Measurements from ENCODE around the gene PLD6.
"Not testable (repeated sequence)": the region's sequence is repeated elsewhere in the genome, so short reads cannot be mapped to it uniquely, and the experiment has no call there.

Gene PLD6

DNA sequence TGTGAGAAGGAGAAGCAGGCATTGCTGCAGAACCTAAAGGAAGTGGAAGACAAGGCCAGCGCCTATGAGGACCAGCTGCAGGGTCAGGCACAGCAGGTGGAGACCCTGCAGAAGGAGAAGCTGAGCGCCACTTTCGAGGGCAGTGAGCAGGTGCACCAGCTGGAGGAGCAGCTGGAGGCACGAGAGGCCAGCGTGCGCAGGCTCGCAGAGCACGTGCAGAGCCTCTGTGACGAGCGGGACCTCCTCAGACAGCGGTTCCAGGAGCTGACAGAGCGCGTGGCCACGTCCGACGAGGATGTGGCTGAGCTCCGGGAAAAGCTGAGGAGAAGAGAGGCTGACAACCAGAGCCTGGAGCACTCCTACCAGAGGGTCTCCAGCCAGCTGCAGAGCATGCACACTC is 41.5 kb downstream of the PLD6 start:
- Mint-ChIP-seq H3K27ac (peak overlapping the region; percentile 90), H3K36me3 (peaks cover 88% of the 10 kb centered on the region), H3K4me3 (no peak overlapping the region), H3K9me3 (no peaks in the 10 kb centered on the region), H3K4me1 (peaks cover 28% of the 10 kb centered on the region)
- no peak for DNase-seq (ENCODE audit: low spot score in 2 of 2)
- ATAC-seq: no peak

DNA sequence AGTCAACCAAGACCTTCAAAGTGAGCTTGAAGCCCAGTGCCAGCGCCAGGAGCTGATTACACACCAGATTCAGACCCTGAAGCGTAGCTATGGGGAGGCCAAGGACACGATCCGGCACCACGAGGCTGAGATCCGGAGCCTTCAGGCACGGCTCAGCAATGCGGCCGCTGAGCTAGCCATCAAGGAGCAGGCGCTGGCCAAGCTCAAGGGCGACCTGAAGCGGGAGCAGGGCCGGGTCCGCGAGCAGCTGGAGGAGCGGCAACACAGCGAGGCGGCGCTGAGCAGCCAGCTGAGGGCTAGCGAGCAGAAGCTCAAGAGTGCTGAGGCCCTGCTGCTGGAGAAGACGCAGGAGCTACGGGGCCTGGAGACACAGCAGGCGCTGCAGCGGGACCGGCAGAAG is 42.0 kb downstream of the PLD6 start:
- peaks cover 91% of the 10 kb centered on the region for H3K36me3 Mint-ChIP-seq
- peak overlapping the region; percentile 93 for H3K27ac Mint-ChIP-seq
- DNase-seq (ENCODE audit: low spot score in 2 of 2) (no peak), ATAC-seq (no peak)
- H3K4me1 Mint-ChIP-seq: peaks cover 23% of the 10 kb centered on the region
- H3K4me3 Mint-ChIP-seq: no peak overlapping the region
- H3K9me3 Mint-ChIP-seq: no peaks in the 10 kb centered on the region

DNA sequence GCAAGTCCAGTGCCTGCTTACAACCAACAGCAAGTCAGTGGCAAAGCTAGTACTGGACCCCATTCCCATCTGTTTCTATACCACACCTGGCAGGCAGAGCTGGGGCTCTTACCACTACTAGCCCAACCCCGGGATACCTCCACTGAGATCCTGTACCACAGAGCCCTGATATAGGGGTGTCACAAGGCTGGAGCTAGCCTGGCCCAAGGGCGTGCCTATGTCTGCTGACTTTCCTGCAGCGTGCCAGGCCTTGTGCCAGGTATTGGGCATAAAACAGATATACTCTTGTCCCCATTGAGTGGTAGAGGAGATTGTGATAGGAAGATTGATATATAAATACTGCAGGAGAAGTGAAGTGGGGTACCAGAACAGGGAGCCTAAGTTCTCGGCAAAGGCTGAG is 44.4 kb downstream of the PLD6 start:
- Mint-ChIP-seq H3K4me3 (no peak overlapping the region), H3K4me1 (peaks cover 5% of the 10 kb centered on the region), H3K36me3 (peaks cover 93% of the 10 kb centered on the region), H3K9me3 (no peaks in the 10 kb centered on the region), H3K27ac (peak overlapping the region; percentile 93)
- DNase-seq (ENCODE audit: low spot score in 2 of 2) (no peak), ATAC-seq (no peak)

DNA sequence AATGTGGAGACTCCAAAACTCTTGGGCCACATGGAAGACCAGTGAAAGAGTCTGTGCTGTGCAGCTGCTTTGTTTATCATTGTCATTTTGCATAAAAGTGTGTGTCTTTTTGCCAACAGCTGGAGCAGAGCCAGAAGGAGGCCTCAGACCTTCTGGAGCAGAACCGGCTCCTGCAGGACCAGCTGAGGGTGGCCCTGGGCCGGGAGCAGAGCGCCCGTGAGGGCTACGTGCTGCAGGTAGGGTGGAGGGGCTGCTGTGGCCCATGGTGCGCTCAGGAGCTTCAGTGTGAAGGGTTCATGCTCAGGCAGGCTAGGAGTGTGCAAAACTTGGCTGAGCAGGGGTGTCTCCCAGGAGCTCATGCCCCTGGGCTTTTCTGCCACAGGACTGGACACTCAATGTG is 45.0 kb downstream of the PLD6 start:
- Mint-ChIP-seq H3K4me1 (peaks cover 5% of the 10 kb centered on the region), H3K36me3 (peaks cover 93% of the 10 kb centered on the region)

DNA sequence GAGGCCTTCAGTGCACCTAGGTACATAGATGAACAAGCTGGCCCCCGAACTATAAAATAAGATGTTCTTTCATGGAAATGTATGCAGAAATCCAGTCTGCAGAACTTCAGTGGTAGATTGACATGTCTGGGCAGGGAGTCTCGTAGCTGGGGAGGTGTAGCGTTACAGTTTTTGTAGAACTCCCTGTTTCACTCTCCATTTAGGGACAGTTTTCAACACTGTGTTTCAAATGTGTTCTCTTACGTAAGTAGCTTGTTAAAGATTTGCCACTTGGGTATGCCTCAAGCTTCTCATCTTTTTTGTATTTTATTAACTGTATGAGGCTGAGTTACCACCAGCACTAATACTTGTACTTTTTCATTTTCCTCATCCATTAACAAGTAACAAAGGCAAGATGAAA is 46.6 kb downstream of the PLD6 start:
- ATAC-seq (no peak), DNase-seq (ENCODE audit: low spot score in 2 of 2) (no peak)
- H3K4me1 Mint-ChIP-seq: peaks cover 6% of the 10 kb centered on the region
- peak overlapping the region; percentile 11 for H3K27ac Mint-ChIP-seq
- peaks cover 93% of the 10 kb centered on the region for H3K36me3 Mint-ChIP-seq
- H3K4me3 Mint-ChIP-seq: no peak overlapping the region
- no peaks in the 10 kb centered on the region for H3K9me3 Mint-ChIP-seq

More for the DNA sequence above, 45.0 kb downstream of the PLD6 start:
- DNase-seq (ENCODE audit: low spot score in 2 of 2): no peak
- no peak overlapping the region for H3K27ac Mint-ChIP-seq
- H3K4me3 Mint-ChIP-seq: no peak overlapping the region
- H3K9me3 Mint-ChIP-seq: no peaks in the 10 kb centered on the region
- no peak for ATAC-seq

DNA sequence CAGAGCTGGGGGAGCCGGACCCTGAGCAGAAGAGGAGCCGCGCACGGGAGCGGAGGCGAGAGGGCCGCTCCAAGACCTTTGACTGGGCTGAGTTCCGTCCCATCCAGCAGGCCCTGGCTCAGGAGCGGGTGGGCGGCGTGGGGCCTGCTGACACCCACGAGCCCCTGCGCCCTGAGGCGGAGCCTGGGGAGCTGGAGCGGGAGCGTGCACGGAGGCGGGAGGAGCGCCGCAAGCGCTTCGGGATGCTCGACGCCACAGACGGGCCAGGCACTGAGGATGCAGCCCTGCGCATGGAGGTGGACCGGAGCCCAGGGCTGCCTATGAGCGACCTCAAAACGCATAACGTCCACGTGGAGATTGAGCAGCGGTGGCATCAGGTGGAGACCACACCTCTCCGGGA is 47.6 kb downstream of the PLD6 start:
- not testable (repeated sequence) for DNase-seq (ENCODE audit: low spot score in 2 of 2)

DNA sequence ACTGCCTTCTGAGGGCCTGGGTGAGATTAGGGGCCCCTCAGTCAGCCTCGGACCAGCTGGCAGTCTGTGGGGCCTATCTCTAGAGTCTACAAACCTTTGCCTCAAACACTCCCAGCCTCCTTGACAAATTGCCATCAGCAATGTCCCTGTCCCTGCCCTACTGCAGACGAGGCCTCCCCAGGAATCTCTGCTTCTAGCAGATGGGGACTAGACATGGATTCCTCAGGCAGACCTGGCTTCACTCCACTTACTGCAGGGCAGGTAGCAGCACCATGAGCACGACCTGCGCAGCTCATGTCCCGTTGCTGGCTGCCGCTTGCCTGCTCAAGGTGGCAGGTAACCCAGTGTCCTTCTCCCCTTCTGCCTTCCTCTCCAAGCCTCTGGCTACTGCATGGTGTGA is 49.1 kb downstream of the PLD6 start:
- Mint-ChIP-seq H3K9me3 (no peaks in the 10 kb centered on the region), H3K27ac (peak overlapping the region; percentile 62), H3K36me3 (peaks cover 93% of the 10 kb centered on the region), H3K4me3 (no peak overlapping the region), H3K4me1 (peaks cover 30% of the 10 kb centered on the region)
- DNase-seq (ENCODE audit: low spot score in 2 of 2): no peak
- no peak for ATAC-seq

More for the DNA sequence above, 47.6 kb downstream of the PLD6 start:
- ATAC-seq, H3K4me3 Mint-ChIP-seq, H3K9me3 Mint-ChIP-seq: not testable (repeated sequence)
- H3K36me3 Mint-ChIP-seq: peaks cover 93% of the 10 kb centered on the region
- H3K4me1 Mint-ChIP-seq: peaks cover 15% of the 10 kb centered on the region
- H3K27ac Mint-ChIP-seq: peak overlapping the region; percentile 11

DNA sequence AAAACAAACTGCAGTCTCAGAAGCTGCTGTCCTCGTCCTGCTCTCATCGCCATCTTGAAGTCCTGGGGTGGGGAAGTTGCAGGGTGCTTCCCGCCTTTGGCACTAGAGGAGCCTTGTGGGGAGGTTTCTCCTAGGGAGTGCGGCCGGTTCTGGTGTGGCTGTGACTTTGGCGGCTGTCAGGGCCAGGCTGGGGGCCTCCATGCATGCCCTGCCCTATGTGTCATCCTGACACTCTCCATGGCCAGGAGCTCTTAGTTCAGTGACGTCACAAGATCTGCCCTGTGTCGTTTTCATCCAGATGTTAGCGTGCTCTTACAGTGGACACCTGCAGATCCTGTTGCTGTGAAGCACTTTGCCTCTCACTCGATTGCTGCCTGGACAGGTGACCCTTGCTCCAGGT is 49.6 kb downstream of the PLD6 start:
- no peak overlapping the region for H3K4me3 Mint-ChIP-seq
- ATAC-seq (no peak), DNase-seq (ENCODE audit: low spot score in 2 of 2) (no peak)
- H3K4me1 Mint-ChIP-seq: peaks cover 35% of the 10 kb centered on the region
- peaks cover 97% of the 10 kb centered on the region for H3K36me3 Mint-ChIP-seq
- peak overlapping the region; percentile 62 for H3K27ac Mint-ChIP-seq
- no peaks in the 10 kb centered on the region for H3K9me3 Mint-ChIP-seq

DNA sequence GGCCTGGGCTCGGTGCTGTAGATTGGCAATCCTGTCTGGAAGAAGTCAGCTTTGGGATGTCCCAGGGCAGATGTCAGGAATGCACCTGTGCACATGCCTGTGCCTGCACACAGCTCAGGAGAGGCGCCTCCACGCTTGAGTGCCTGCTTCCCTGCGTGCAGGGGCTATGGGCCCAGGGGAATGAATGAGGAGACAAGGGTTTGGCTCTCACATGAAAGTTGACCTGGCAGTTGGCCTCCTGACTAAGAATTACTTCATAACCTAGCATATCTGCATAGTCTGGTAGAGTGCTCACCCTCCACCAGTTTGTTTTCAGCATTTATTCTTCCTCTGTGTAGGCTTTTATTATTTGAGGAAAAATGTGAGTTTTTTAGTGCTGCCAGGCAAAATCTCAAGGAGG is 50.0 kb downstream of the PLD6 start:
- ATAC-seq (no peak), DNase-seq (ENCODE audit: low spot score in 2 of 2) (no peak)
- H3K4me1 Mint-ChIP-seq: peaks cover 39% of the 10 kb centered on the region
- peak overlapping the region; percentile 62 for H3K27ac Mint-ChIP-seq
- H3K4me3 Mint-ChIP-seq: no peak overlapping the region
- no peaks in the 10 kb centered on the region for H3K9me3 Mint-ChIP-seq
- H3K36me3 Mint-ChIP-seq: peaks cover 98% of the 10 kb centered on the region

DNA sequence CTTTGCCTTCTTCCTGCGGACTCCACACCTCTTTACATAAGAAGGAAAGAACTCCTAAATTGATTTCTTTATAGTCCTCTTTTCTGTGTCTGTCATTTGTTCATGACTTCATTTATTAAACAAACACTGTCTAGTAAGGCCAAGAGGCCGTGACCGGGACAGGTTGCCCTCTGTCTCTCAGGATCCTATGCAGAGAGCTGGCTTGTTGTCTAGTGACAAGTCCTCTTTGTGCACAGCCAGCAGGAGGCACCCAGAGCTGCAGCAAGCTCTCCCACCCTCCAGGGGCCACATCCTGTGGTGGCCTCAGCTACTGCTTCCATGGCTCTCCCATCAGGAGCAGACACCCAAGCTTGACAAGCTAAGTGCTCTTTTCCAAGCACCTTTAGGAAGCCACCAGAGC is 50.6 kb downstream of the PLD6 start:
- peaks cover 98% of the 10 kb centered on the region for H3K36me3 Mint-ChIP-seq
- H3K27ac Mint-ChIP-seq: peak overlapping the region; percentile 62

DNA sequence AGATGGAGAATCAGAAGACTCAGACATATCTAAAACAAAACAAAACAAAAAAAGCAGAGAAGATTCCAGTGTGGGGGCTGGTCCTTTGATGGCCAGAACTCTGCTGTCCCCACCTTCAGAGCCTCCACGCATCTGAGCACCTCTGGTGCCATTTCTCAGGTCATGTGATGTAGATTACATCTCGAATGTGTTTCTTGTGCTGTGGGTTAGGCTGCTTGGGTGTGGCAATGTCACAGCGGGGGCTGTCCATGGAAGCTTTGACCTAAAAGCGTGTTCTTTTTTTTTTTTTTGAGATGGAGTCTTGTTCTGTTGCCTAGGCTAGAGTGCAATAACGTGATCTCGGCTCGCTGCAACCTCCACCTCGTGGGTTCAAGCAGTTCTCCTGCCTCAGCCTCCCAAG is 51.2 kb downstream of the PLD6 start:
- Mint-ChIP-seq H3K9me3 (no peaks in the 10 kb centered on the region), H3K4me1 (peaks cover 49% of the 10 kb centered on the region), H3K27ac (peak overlapping the region; percentile 67), H3K36me3 (peaks cover 98% of the 10 kb centered on the region), H3K4me3 (peak overlapping the region; percentile 6)
- ATAC-seq (no peak), DNase-seq (ENCODE audit: low spot score in 2 of 2) (no peak)

More for the DNA sequence above, 50.6 kb downstream of the PLD6 start:
- ATAC-seq (no peak), DNase-seq (ENCODE audit: low spot score in 2 of 2) (no peak)
- H3K4me1 Mint-ChIP-seq: peaks cover 43% of the 10 kb centered on the region
- H3K4me3 Mint-ChIP-seq: no peak overlapping the region
- H3K9me3 Mint-ChIP-seq: no peaks in the 10 kb centered on the region

DNA sequence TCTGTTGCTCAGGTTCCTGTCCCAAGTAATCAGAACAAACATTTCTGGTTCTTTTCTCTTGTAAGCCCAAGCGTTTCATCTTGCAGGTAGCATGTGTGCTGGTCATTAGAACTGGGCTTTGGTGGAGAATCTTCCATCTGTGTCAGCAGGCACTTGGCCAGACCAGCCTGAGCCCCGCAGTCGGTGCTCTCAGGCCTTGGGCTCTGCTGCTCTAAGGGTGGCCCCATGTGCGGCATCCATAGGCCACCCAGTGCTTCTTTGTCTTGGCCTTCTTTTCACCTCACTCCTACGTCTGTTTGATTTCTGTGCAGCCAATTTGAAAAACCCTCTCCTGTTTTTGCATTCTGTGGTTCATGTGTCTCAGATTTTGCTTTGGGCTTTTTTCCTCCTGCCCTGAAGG is 51.6 kb downstream of the PLD6 start:
- Mint-ChIP-seq H3K4me3 (peak overlapping the region; percentile 6), H3K9me3 (no peaks in the 10 kb centered on the region), H3K36me3 (peaks cover 98% of the 10 kb centered on the region), H3K4me1 (peaks cover 52% of the 10 kb centered on the region), H3K27ac (peak overlapping the region; percentile 67)
- ATAC-seq (no peak), DNase-seq (ENCODE audit: low spot score in 2 of 2) (no peak)

DNA sequence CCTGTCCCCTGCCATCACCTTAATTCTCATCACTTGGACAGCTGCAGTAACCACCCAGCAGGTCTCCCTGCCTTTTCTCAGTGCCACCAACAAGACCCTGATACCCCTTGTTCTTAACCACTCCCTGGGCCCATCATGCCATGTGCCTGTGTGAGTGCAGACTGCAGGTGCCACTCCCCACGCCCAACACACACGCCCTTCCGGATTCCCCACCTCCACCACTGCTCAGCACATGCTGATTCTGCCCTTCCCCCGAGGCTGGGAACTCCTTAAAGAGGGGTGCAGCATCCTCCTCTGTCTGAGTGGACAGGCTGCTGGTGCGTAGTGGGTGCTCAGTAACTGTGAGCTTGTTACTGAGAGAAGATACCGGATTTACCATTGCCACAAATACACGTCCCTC is 52.4 kb downstream of the PLD6 start:
- DNase-seq (ENCODE audit: low spot score in 2 of 2): no peak
- no peak for ATAC-seq

DNA sequence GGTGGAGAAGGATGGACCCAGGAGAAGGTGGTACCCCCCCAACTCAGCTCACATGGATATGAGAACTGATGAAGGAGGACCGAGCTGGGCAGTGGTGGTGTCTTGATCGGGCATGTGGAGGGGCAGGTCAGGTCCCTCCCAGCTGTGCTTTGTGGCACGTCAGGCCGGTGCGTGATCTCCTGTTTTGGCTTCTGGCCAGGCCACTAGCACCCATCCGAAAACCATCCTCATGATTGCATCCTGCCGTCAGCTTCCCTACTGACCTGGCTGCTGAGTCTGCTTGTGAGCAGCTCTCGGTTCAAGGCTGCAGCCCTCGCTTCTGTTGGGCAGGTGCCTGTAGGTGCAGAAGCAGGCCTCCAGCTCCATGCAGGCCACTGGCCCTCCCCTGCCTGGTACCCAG is 53.1 kb downstream of the PLD6 start:
- Mint-ChIP-seq H3K36me3 (peaks cover 99% of the 10 kb centered on the region), H3K4me3 (peak overlapping the region; percentile 57), H3K9me3 (no peaks in the 10 kb centered on the region), H3K4me1 (peaks cover 52% of the 10 kb centered on the region), H3K27ac (peak overlapping the region; percentile 67)
- no peak for ATAC-seq
- no peak for DNase-seq (ENCODE audit: low spot score in 2 of 2)

More for the DNA sequence above, 52.4 kb downstream of the PLD6 start:
- peaks cover 52% of the 10 kb centered on the region for H3K4me1 Mint-ChIP-seq
- peak overlapping the region; percentile 67 for H3K27ac Mint-ChIP-seq
- H3K36me3 Mint-ChIP-seq: peaks cover 98% of the 10 kb centered on the region
- H3K9me3 Mint-ChIP-seq: no peaks in the 10 kb centered on the region
- H3K4me3 Mint-ChIP-seq: peak overlapping the region; percentile 57

DNA sequence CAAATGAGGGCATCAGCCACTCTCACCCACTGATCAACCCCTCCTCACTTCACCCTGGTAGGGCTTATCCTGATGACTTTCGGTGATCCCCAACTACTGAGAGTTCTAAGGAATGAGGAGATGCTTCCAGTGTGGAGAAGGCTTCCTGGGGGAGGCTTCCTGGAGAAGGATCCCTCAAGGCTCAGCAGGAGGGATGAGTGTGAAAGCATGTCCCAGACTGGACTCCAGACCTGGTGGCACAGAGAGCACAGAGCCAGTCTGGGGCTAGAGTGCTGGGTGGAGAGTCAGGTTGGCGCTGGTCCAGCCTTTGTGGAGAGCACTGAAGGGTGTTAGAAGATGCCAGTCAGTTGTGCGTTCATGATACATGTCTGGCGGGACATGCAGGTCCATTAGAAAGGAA is 53.7 kb downstream of the PLD6 start:
- ATAC-seq (no peak), DNase-seq (ENCODE audit: low spot score in 2 of 2) (no peak)
- Mint-ChIP-seq H3K4me1 (peaks cover 52% of the 10 kb centered on the region), H3K27ac (peak overlapping the region; percentile 67), H3K9me3 (no peaks in the 10 kb centered on the region), H3K36me3 (peaks cover 99% of the 10 kb centered on the region), H3K4me3 (peak overlapping the region; percentile 57)

DNA sequence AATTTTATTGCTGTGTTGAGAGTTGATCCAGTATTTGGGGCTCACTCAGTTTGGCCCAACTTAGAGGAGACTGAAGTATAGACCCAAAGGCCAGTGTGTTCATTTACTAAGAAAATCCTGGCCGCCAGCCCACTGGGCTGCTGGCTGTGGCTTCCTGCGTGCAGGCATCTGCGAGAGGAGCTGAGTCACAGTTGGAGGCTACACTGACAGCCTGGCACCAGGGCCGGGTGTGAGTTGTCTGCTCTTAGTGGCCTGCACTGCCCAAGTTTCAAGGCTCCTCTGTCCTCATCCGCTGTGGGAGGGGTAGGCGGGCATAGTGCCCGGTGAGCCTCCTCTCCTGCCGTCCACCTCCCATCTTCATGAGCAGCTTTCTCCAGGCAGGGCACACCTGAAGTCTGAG is 54.2 kb downstream of the PLD6 start:
- Mint-ChIP-seq H3K4me3 (peak overlapping the region; percentile 57), H3K4me1 (peaks cover 52% of the 10 kb centered on the region), H3K36me3 (peaks cover 97% of the 10 kb centered on the region), H3K27ac (peak overlapping the region; percentile 67), H3K9me3 (no peaks in the 10 kb centered on the region)
- peak; percentile 25 to 67 for DNase-seq (ENCODE audit: low spot score in 2 of 2)
- ATAC-seq: peak; percentile 86

DNA sequence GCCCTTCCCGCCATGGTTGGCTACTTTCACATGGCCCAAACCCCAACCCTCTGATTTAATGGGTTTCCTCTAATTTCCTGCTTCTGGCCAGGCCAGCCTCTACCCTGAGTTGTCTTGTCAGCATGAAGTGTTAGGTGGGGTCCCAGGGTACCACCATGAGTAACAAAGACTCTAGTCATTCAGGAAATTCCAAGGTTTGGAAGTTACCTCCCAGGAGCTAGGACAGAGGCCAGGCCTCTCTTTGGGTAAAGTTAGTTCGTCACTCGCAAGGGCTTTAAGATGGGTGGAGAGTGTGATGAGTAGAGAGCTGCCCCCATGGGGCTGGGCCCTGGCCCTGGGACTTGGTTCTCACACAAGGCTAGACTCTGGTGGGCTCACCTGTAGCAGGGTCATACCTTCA is 54.6 kb downstream of the PLD6 start:
- Mint-ChIP-seq H3K4me3 (peak overlapping the region; percentile 57), H3K36me3 (peaks cover 93% of the 10 kb centered on the region), H3K4me1 (peaks cover 56% of the 10 kb centered on the region), H3K27ac (peak overlapping the region; percentile 67), H3K9me3 (no peaks in the 10 kb centered on the region)
- ATAC-seq: peak; percentile 9
- no peak for DNase-seq (ENCODE audit: low spot score in 2 of 2)
